GM12878 (cell line): ENCODE measurements around the gene KHDRBS1. TPM values are rescaled to one million over a fixed set of nuclear protein-coding genes. Genes with fewer than 3 reads are reported as not detected.
A peak's percentile ranks its signal among the peaks of the same experiment; 100 is the strongest.

ENCODE experiments used
- BCL11A ChIP-seq: IDR thresholded peaks from 2 replicates; pipeline ENCODE4 v1.6.1; 2011; ENCODE audit warnings: low read depth, low read length
- CREB1 ChIP-seq: IDR thresholded peaks from 2 replicates; pipeline ENCODE4 v1.6.1; 2012; ENCODE audit warnings: low read depth, mild to moderate bottlenecking, inconsistent platforms
- GABPA ChIP-seq: IDR thresholded peaks from 2 replicates; pipeline ENCODE4 v1.6.1; 2014; ENCODE audit warnings: antibody characterized with exemption, low read depth, mild to moderate bottlenecking, inconsistent platforms
- IRF4 ChIP-seq: IDR thresholded peaks from 2 replicates; pipeline ENCODE4 v1.6.1; 2011; ENCODE audit warnings: low read depth, low read length
- KAT2A ChIP-seq: conservative IDR thresholded peaks from 2 replicates; pipeline ENCODE4 v1.6.1; 2011; ENCODE audit warnings: low read depth, low read length; ENCODE audit not compliant: control insufficient read depth
- LARP7 ChIP-seq: fragments of 450-650 bp; IDR thresholded peaks from 2 replicates; pipeline ENCODE4 v1.6.1; 2017; ENCODE audit warnings: mild to moderate bottlenecking
- MTA3 ChIP-seq: IDR thresholded peaks from 2 replicates; pipeline ENCODE4 v1.6.1; 2012; ENCODE audit warnings: low read length, inconsistent platforms, borderline replicate concordance
- NKRF ChIP-seq: fragments of 450-650 bp; conservative IDR thresholded peaks from 2 replicates; pipeline ENCODE4 v1.6.1; 2017; ENCODE audit warnings: mild to moderate bottlenecking, moderate library complexity
- NR2C2 ChIP-seq: IDR thresholded peaks from 2 replicates; pipeline ENCODE4 v1.6.1; 2011; ENCODE audit warnings: borderline replicate concordance, low read depth; ENCODE audit not compliant: control insufficient read depth, insufficient read length
- PAX5 ChIP-seq: IDR thresholded peaks from 2 replicates; pipeline ENCODE4 v1.6.1; 2011; ENCODE audit warnings: low read depth, low read length, borderline replicate concordance
- PRDM15 ChIP-seq: fragments of 450-650 bp; formaldehyde crosslinking; IDR thresholded peaks from 2 replicates; pipeline ENCODE4 v1.4.0; 2020; ENCODE audit warnings: mild to moderate bottlenecking, moderate library complexity
- RAD21 ChIP-seq: IDR thresholded peaks from 2 replicates; pipeline ENCODE4 v1.6.1; 2011; ENCODE audit warnings: mild to moderate bottlenecking, low read depth, low read length, moderate library complexity; ENCODE audit not compliant: insufficient read depth
- RAD51 ChIP-seq: fragments of 450-650 bp; IDR thresholded peaks from 2 replicates; pipeline ENCODE4 v1.6.1; 2016; ENCODE audit warnings: moderate library complexity, mild to moderate bottlenecking, inconsistent platforms
- REST ChIP-seq: IDR thresholded peaks from 2 replicates; pipeline ENCODE4 v1.6.1; 2012; ENCODE audit warnings: mild to moderate bottlenecking, low read depth, low read length
- SREBF1 ChIP-seq: IDR thresholded peaks from 2 replicates; pipeline ENCODE4 v1.6.1; 2012; ENCODE audit warnings: mild to moderate bottlenecking, low read length
- TAF1 ChIP-seq: IDR thresholded peaks from 2 replicates; pipeline ENCODE4 v1.6.1; 2011; ENCODE audit warnings: mild to moderate bottlenecking, low read depth, low read length, borderline replicate concordance
- YBX1 ChIP-seq: fragments of 450-650 bp; IDR thresholded peaks from 2 replicates; pipeline ENCODE4 v1.6.1; 2016; ENCODE audit warnings: antibody characterized with exemption
- ZBTB4 ChIP-seq: fragments of 450-650 bp; formaldehyde crosslinking; IDR thresholded peaks from 2 replicates; pipeline ENCODE4 v1.4.0; 2022; ENCODE audit warnings: mild to moderate bottlenecking, moderate library complexity
- polyA plus RNA-seq, 11 experiments: library from polyadenylated mRNA; depleted of rRNA in 4 of 11; unstranded in 6 of 11; stranded (reverse) in 5 of 11; fragments of >200 nt; fragmentation: Nextera tagmentation in 4 of 11; fragmentation: Illumina TruSeq in 1 of 11; extraction: Ambion mirVana in 4 of 11; extraction: Trizol in 1 of 11; gene quantifications; 1 replicate in 1 of 11; 2 replicates in 10 of 11; pipeline versions ENCODE4 v1.2.1 to v1.2.3, GENCODE V29; 2011 to 2016; ENCODE audit warnings: inconsistent platforms in 2 of 11, missing spikeins in 2 of 11, low read depth in 1 of 11
- total RNA-seq, 4 experiments: library from RNA; depleted of rRNA in 3 of 4; stranded (reverse); fragments of >200 nt in 3 of 4; fragmentation: Illumina TruSeq in 1 of 4; extraction: Trizol in 1 of 4; gene quantifications; 2 replicates each; pipeline versions ENCODE4 v1.2.1 to v1.2.3, GENCODE V29; 2013 to 2021

Gene KHDRBS1
- total and polyA plus RNA-seq, 10 of the 15 experiments (the other 5 are each of a cell fraction or from before 2014, with no cell fraction given): 42.5 to 204 (median 96.0) TPM

- no peak; the same call in 1 of the 2 replicates for TF ChIP-seq NKRF
- TF ChIP-seq CREB1: peak; percentile 47; the same call in 1 of the 2 replicates
- no peak for TF ChIP-seq NR2C2
- TF ChIP-seq GABPA: peak; percentile 54; the same call in 1 of the 2 replicates
- TF ChIP-seq SREBF1: no peak
- TF ChIP-seq REST: no peak
- TF ChIP-seq MTA3: no peak
- TF ChIP-seq ZBTB4 (CRISPR knock-in tag): no peak
- TF ChIP-seq PAX5: peak; percentile 61; the same call in 1 of the 2 replicates
- no peak for TF ChIP-seq IRF4
- TF ChIP-seq RAD21: no peak
- TF ChIP-seq BCL11A: no peak
- TF ChIP-seq PRDM15 (CRISPR knock-in tag): no peak
- TF ChIP-seq YBX1: no peak
- no peak for TF ChIP-seq RAD51
- TF ChIP-seq TAF1: peak; percentile 55; the same call in 1 of the 2 replicates
- TF ChIP-seq LARP7: peak; percentile 73
- no peak for TF ChIP-seq KAT2A
These were observed 59.1 kb downstream of the KHDRBS1 start, which contains the start of gene TMEM39B (continued) for GRCh38 chr1:32072622-32073298.
